Gastroesophageal sphincter (tissue), 4 donors: ENCODE results near the gene FOXO3. TPM values are rescaled to one million over a fixed set of nuclear protein-coding genes. Genes with fewer than 3 reads are reported as not detected.

ENCODE experiments used
- ATAC-seq: fragments of 150-250 bp; one replicate; pipeline ENCODE4 v1.9.1; 2016; ENCODE audit warnings: mild to moderate bottlenecking, moderate library complexity
- H3K27ac ChIP-seq, 4 donors: fragments of 200-600 bp; sonication (generic) in 3 of 4; 1 replicate in 3 of 4; 2 replicates in 1 of 4; pipeline ENCODE4 v1.5.1; 2016 to 2019
- H3K27me3 ChIP-seq: fragments of 200-600 bp; sonication (generic); one replicate; pipeline ENCODE4 v1.5.1; 2019
- H3K36me3 ChIP-seq, 2 donors: fragments of 200-600 bp; sonication (generic); one replicate each; pipeline ENCODE4 v1.5.1; 2019; ENCODE audit warnings: control low read depth in 1 of 2
- H3K4me1 ChIP-seq, 3 donors: fragments of 200-600 bp; sonication (generic); 1 replicate in 2 of 3; 2 replicates in 1 of 3; pipeline ENCODE4 v1.5.1; 2016 to 2019; ENCODE audit warnings: control low read depth in 2 of 3
- H3K4me3 ChIP-seq, 2 donors: fragments of 200-600 bp; sonication (generic); one replicate each; pipeline ENCODE4 v1.5.1; 2019; ENCODE audit warnings: mild to moderate bottlenecking in 1 of 2, moderate library complexity in 1 of 2
- H3K9me3 ChIP-seq, 3 donors: fragments of 200-600 bp; sonication (generic); one replicate each; pipeline ENCODE4 v1.5.1; 2017 to 2019; ENCODE audit warnings: control low read depth in 2 of 3
- EP300 ChIP-seq: sonication (generic); formaldehyde crosslinking; IDR thresholded peaks from one replicate; pipeline ENCODE4 v1.6.1; 2017; ENCODE audit warnings: antibody characterized with exemption, mild to moderate bottlenecking
- POLR2A ChIP-seq, 2 donors: fragments of 450-650 bp; IDR thresholded peaks; one replicate each; pipeline ENCODE4 v1.6.1; 2017; ENCODE audit warnings: antibody characterized with exemption in 2 of 2, mild to moderate bottlenecking in 2 of 2, moderate library complexity in 1 of 2
- POLR2AphosphoS5 ChIP-seq: sonication (generic); formaldehyde crosslinking; IDR thresholded peaks from one replicate; pipeline ENCODE4 v1.6.1; 2017; ENCODE audit warnings: antibody characterized with exemption
- WGBS, 2 donors: methylation state at CpG; one replicate each; pipeline ENCODE4 v1.1.5; 2018; ENCODE audit warnings: low coverage in 1 of 2; 5-methylcytosine and 5-hydroxymethylcytosine counted together
- total RNA-seq, 4 donors: library from RNA; depleted of rRNA; stranded (reverse); fragments of >200 nt; gene quantifications; one replicate each; pipeline ENCODE4 v1.1.0, GENCODE V29; 2016
- TF ChIP-seq, protein P1 (sequence below), 4 experiments: fragments of 200-600 bp in 2 of 4; fragments of 450-650 bp in 2 of 4; sonication (generic) in 1 of 4; IDR thresholded peaks; one replicate each; pipeline ENCODE4 v1.5.1; 2017 to 2019; ENCODE audit warnings: antibody characterized with exemption in 4 of 4, mild to moderate bottlenecking in 2 of 4, moderate library complexity in 2 of 4

FOXO3 gene
- total RNA-seq, 4 donors from 2014 or later = 93.7 to 122 (median 114) TPM

- Histone ChIP-seq H3K36me3 (no peaks in the 10 kb centered on the region), H3K4me3 (no peak overlapping the region), H3K27ac (no peak overlapping the region), H3K4me1 (peaks cover 15 to 73% (median 29%) of the 10 kb centered on the region in 3 donors), H3K9me3 (peaks cover 0 to 8% (median 0%) of the 10 kb centered on the region in 3 donors), H3K27me3 (no peaks in the 10 kb centered on the region)
- TF ChIP-seq, protein P1, sequence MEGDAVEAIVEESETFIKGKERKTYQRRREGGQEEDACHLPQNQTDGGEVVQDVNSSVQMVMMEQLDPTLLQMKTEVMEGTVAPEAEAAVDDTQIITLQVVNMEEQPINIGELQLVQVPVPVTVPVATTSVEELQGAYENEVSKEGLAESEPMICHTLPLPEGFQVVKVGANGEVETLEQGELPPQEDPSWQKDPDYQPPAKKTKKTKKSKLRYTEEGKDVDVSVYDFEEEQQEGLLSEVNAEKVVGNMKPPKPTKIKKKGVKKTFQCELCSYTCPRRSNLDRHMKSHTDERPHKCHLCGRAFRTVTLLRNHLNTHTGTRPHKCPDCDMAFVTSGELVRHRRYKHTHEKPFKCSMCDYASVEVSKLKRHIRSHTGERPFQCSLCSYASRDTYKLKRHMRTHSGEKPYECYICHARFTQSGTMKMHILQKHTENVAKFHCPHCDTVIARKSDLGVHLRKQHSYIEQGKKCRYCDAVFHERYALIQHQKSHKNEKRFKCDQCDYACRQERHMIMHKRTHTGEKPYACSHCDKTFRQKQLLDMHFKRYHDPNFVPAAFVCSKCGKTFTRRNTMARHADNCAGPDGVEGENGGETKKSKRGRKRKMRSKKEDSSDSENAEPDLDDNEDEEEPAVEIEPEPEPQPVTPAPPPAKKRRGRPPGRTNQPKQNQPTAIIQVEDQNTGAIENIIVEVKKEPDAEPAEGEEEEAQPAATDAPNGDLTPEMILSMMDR (IDR thresholded peaks at IDR 0.05) = no peak
- no peak for TF ChIP-seq POLR2A (IDR thresholded peaks at IDR 0.05)
- no peak for TF ChIP-seq EP300
- TF ChIP-seq POLR2AphosphoS5 = no peak
- no peak for ATAC-seq
These were observed 52.1 kb downstream of the FOXO3 start for GRCh38 chr6:108612852-108613251.

GRCh38 chr6:108616544-108616943 lies 55.8 kb downstream of the FOXO3 start:
- Histone ChIP-seq H3K36me3 (no peaks in the 10 kb centered on the region), H3K9me3 (peaks cover 0 to 8% (median 0%) of the 10 kb centered on the region in 3 donors), H3K4me3 (no peak overlapping the region), H3K4me1 (peaks cover 16 to 73% (median 26%) of the 10 kb centered on the region in 3 donors), H3K27me3 (no peaks in the 10 kb centered on the region), H3K27ac (no peak overlapping the region)
- ATAC-seq = no peak
- TF ChIP-seq POLR2A (IDR thresholded peaks at IDR 0.05) = no peak
- TF ChIP-seq EP300 = no peak
- no peak for TF ChIP-seq POLR2AphosphoS5
- TF ChIP-seq, protein P1 (IDR thresholded peaks at IDR 0.05) = no peak
- WGBS, 2 donors = 90 to 93% methylated on average over 3 of the region's 3 CpGs

GRCh38 chr6:108616973-108617372 lies 56.3 kb downstream of the FOXO3 start:
- no peak overlapping the region for H3K4me3 ChIP-seq
- peaks cover 16 to 76% (median 29%) of the 10 kb centered on the region in 3 donors for H3K4me1 ChIP-seq
- H3K9me3 ChIP-seq = peaks cover 0 to 8% (median 0%) of the 10 kb centered on the region in 3 donors
- no peak for TF ChIP-seq EP300
- TF ChIP-seq, protein P1 (IDR thresholded peaks at IDR 0.05) = no peak
- no peak for TF ChIP-seq POLR2A (IDR thresholded peaks at IDR 0.05)
- TF ChIP-seq POLR2AphosphoS5 = no peak
- no peaks in the 10 kb centered on the region for H3K27me3 ChIP-seq
- H3K36me3 ChIP-seq = no peaks in the 10 kb centered on the region
- H3K27ac ChIP-seq = no peak overlapping the region
- ATAC-seq = no peak

- Histone ChIP-seq H3K4me3 (no peak overlapping the region), H3K4me1 (peaks cover 20 to 90% (median 29%) of the 10 kb centered on the region in 3 donors), H3K9me3 (no peaks in the 10 kb centered on the region), H3K27ac (peak overlapping the region in 1 of 4 donors; percentile 3), H3K27me3 (no peaks in the 10 kb centered on the region), H3K36me3 (no peaks in the 10 kb centered on the region)
- TF ChIP-seq, protein P1 (IDR thresholded peaks at IDR 0.05) = no peak
- TF ChIP-seq POLR2AphosphoS5 = no peak
- TF ChIP-seq EP300 = no peak
- WGBS, 2 donors = 71 to 73% methylated on average over 2 to 3 of the region's 3 CpGs
- ATAC-seq = no peak
These were observed 58.0 kb downstream of the FOXO3 start for GRCh38 chr6:108618623-108619152.

DNA sequence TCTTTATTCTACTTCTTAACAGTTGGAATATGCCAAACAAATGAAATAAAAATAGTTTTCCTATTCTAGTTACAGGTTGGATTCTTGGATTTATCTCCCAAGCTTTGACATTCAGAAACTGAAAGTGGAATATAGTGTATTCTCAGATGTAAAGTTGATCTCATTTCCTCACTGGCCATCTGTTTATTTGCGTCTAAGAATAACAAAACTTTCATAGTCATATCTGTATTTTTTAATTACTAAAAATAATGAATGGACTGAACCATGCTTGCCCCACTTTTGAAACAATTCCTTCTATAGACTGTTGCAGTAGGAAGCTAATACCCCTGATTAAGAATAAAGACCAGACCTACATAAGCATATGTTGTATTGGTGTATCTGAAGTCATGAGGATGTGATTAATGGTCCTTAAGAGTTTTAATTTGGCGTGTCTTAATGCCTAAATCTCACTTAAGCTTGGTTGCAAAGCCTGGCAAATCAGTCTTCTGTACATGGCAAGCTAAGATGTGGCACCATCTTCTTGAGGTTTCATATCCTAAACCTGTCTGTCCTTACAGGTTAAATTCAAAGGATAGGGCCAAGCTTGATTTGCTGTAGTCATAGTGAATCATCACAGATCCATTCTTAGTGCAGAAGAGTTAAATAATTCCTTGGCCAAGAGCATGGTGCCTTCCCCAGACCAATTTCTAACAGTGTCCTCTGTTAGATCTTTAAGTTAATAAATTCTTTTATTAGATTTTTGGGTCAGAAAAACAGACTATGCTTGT lies 58.9 kb downstream of the FOXO3 start:
- no peak for ATAC-seq
- Histone ChIP-seq H3K27ac (peak overlapping the region in 2 of 4 donors; percentile 2 to 3), H3K4me3 (no peak overlapping the region), H3K4me1 (peaks cover 20 to 90% (median 29%) of the 10 kb centered on the region in 3 donors), H3K9me3 (no peaks in the 10 kb centered on the region), H3K27me3 (no peaks in the 10 kb centered on the region), H3K36me3 (no peaks in the 10 kb centered on the region)
- TF ChIP-seq POLR2AphosphoS5 (no peak), POLR2A (IDR thresholded peaks at IDR 0.05) (no peak), EP300 (no peak)
- TF ChIP-seq, protein P1 (IDR thresholded peaks at IDR 0.05) = no peak
- WGBS, 2 donors = 67 to 79% methylated on average over 2 of the region's 2 CpGs
